OCI-LY7 (cell line): ENCODE measurements around the gene MRPL55. TPM values are rescaled to one million over a fixed set of nuclear protein-coding genes. Genes with fewer than 3 reads are reported as not detected.

ENCODE experiments used
- BruUV-seq: library from RNA; stranded (reverse); fragments of 400-500 nt; replicated peaks from 2 replicates; lab custom pipeline; 2021; lab: Mats Ljungman, UMichigan
- CTCF ChIA-PET: fragments of 300-600 bp; sonication (Branson Sonifier 250); formaldehyde crosslinking; loops from one replicate; lab custom pipeline; 2022; ENCODE audit warnings: antibody characterized with exemption; ENCODE audit not compliant: unreplicated experiment; lab: Charles Lee
- POLR2A ChIA-PET: fragments of 300-600 bp; sonication (Branson Sonifier 250); formaldehyde crosslinking; loops from one replicate; lab custom pipeline; 2022; ENCODE audit warnings: antibody characterized with exemption; lab: Charles Lee
- DNase-seq: peaks from one replicate; pipeline ENCODE4 v3.0.0-alpha.2; 2015; ENCODE audit warnings: low spot score
- H2AFZ ChIP-seq: fragments of 200-600 bp; sonication (generic), shearing (Covaris generic); 2 replicates; pipeline ENCODE4 v1.6.1; 2014; ENCODE audit warnings: mild to moderate bottlenecking, antibody characterized with exemption, low read length, moderate library complexity
- H3K27ac ChIP-seq: fragments of 200-600 bp; sonication (generic); 2 replicates; pipeline ENCODE4 v1.5.1; 2014; ENCODE audit warnings: mixed run types, low read depth, mild to moderate bottlenecking, moderate library complexity, low read length, inconsistent platforms; ENCODE audit not compliant: poor library complexity, severe bottlenecking
- H3K36me3 ChIP-seq: fragments of 200-600 bp; sonication (generic); 2 replicates; pipeline ENCODE4 v1.6.1; 2014; ENCODE audit warnings: mild to moderate bottlenecking, antibody characterized with exemption, low read length, moderate library complexity, mixed read lengths; ENCODE audit not compliant: insufficient read depth
- H3K4me1 ChIP-seq: fragments of 200-600 bp; sonication (generic); 2 replicates; pipeline ENCODE4 v1.5.1; 2014; ENCODE audit warnings: mild to moderate bottlenecking, low read length; ENCODE audit not compliant: insufficient read depth, poor library complexity, severe bottlenecking
- H3K4me2 ChIP-seq: fragments of 200-600 bp; sonication (generic); 2 replicates; pipeline ENCODE4 v1.6.1; 2014; ENCODE audit warnings: mild to moderate bottlenecking, low read length
- H3K4me3 ChIP-seq: fragments of 200-600 bp; sonication (generic); 2 replicates; pipeline ENCODE4 v1.5.1; 2014; ENCODE audit warnings: mild to moderate bottlenecking, low read depth, low read length; ENCODE audit not compliant: poor library complexity, severe bottlenecking
- H3K79me2 ChIP-seq: fragments of 200-600 bp; sonication (generic); 2 replicates; pipeline ENCODE4 v1.6.1; 2016; ENCODE audit warnings: low read depth, mild to moderate bottlenecking, low read length, moderate library complexity, mixed read lengths; ENCODE audit not compliant: insufficient read depth
- H3K9me2 ChIP-seq: fragments of 200-600 bp; sonication (generic); 2 replicates; pipeline ENCODE4 v1.6.1; 2016; ENCODE audit warnings: mild to moderate bottlenecking, low read length, mixed read lengths; ENCODE audit not compliant: insufficient read depth
- H3K9me3 ChIP-seq: fragments of 200-600 bp; sonication (generic); 2 replicates; pipeline ENCODE4 v1.6.1; 2014; ENCODE audit warnings: mild to moderate bottlenecking, mixed run types, low read length, mixed read lengths
- H4K20me1 ChIP-seq: fragments of 200-600 bp; sonication (generic); 2 replicates; pipeline ENCODE4 v1.6.1; 2014; ENCODE audit warnings: mild to moderate bottlenecking, antibody characterized with exemption, low read length, moderate library complexity, mixed read lengths; ENCODE audit not compliant: insufficient read depth
- CTCF ChIP-seq: fragments of 200-600 bp; sonication (generic); conservative IDR thresholded peaks from 2 replicates; pipeline ENCODE4 v1.5.1; 2014; ENCODE audit warnings: mild to moderate bottlenecking, antibody characterized with exemption, low read length, moderate library complexity, mixed read lengths
- EZH2phosphoT487 ChIP-seq: fragments of 200-600 bp; sonication (generic); IDR thresholded peaks from 2 replicates; pipeline ENCODE4 v1.6.1; 2018; ENCODE audit warnings: low read depth, borderline replicate concordance, mild to moderate bottlenecking, mixed run types, antibody characterized with exemption, low read length, moderate library complexity, mixed read lengths
- intact Hi-C: fragments of 100-400 bp; cut with micrococcal nuclease; formaldehyde crosslinking; loops from one replicate; pipeline ENCODE4 v1.10.0; 2022; ENCODE audit not compliant: unreplicated experiment
- total RNA-seq, 2 experiments: library from RNA; depleted of rRNA in 1 of 2; stranded (reverse); fragments of >200 nt in 1 of 2; shearing (Covaris generic) in 1 of 2; gene quantifications; 2 replicates each; pipeline ENCODE4 v1.2.3, GENCODE V29; 2014 to 2022

Gene MRPL55
- total RNA-seq, 2 experiments from 2014 or later: 50.0 to 92.8 TPM

- ChIA-PET CTCF (no interaction called here), POLR2A (interaction anchor here (0.9 kb wide), 1 partner anchor 15 kb away, joined by 3 read pairs; no protein-coding TSS in a partner anchor)
- BruUV-seq: no TSS peak
- H3K4me2 ChIP-seq: no peak overlapping the region
- H3K4me1 ChIP-seq: peaks cover 15% of the 10 kb centered on the region
- peaks cover 22% of the 10 kb centered on the region for H3K36me3 ChIP-seq
- H3K27ac ChIP-seq: no peak overlapping the region
- no peak overlapping the region for H2AFZ ChIP-seq
- no peak overlapping the region for H3K4me3 ChIP-seq
- no peaks in the 10 kb centered on the region for H3K79me2 ChIP-seq
- no peaks in the 10 kb centered on the region for H3K9me2 ChIP-seq
- no peaks in the 10 kb centered on the region for H3K9me3 ChIP-seq
- no peaks in the 10 kb centered on the region for H4K20me1 ChIP-seq
- no peak for DNase-seq
- TF ChIP-seq CTCF (no peak), EZH2phosphoT487 (no peak)
- intact Hi-C loops: no loop called here
These were observed 42.3 kb upstream of the MRPL55 start for GRCh38 chr1:228151180-228151925.

GRCh38 chr1:228150461-228151179 is 41.5 kb upstream of the MRPL55 start:
- H3K27ac ChIP-seq: no peak overlapping the region
- no peaks in the 10 kb centered on the region for H3K79me2 ChIP-seq
- H4K20me1 ChIP-seq: no peaks in the 10 kb centered on the region
- H3K4me2 ChIP-seq: no peak overlapping the region
- ChIA-PET CTCF (no interaction called here), POLR2A (no interaction called here)
- H3K9me2 ChIP-seq: no peaks in the 10 kb centered on the region
- TF ChIP-seq CTCF (no peak), EZH2phosphoT487 (no peak)
- no peaks in the 10 kb centered on the region for H3K9me3 ChIP-seq
- peaks cover 15% of the 10 kb centered on the region for H3K4me1 ChIP-seq
- no peak for DNase-seq
- H2AFZ ChIP-seq: no peak overlapping the region
- intact Hi-C loops: no loop called here
- H3K4me3 ChIP-seq: no peak overlapping the region
- no TSS peak for BruUV-seq
- peaks cover 26% of the 10 kb centered on the region for H3K36me3 ChIP-seq

GRCh38 chr1:228150120-228150460 is 41.0 kb upstream of the MRPL55 start:
- intact Hi-C loops: no loop called here
- Histone ChIP-seq H2AFZ (no peak overlapping the region), H3K4me3 (no peak overlapping the region), H3K36me3 (peaks cover 28% of the 10 kb centered on the region), H3K79me2 (no peaks in the 10 kb centered on the region; the same call in 1 of the 2 replicates), H3K4me1 (peaks cover 15% of the 10 kb centered on the region), H3K27ac (no peak overlapping the region), H3K4me2 (no peak overlapping the region), H3K9me2 (no peaks in the 10 kb centered on the region), H4K20me1 (no peaks in the 10 kb centered on the region; the same call in 1 of the 2 replicates), H3K9me3 (no peaks in the 10 kb centered on the region)
- ChIA-PET POLR2A (no interaction called here), CTCF (no interaction called here)
- BruUV-seq: no TSS peak
- DNase-seq: no peak
- TF ChIP-seq CTCF: no peak
- TF ChIP-seq EZH2phosphoT487: no peak
